Fibroblast of pulmonary artery (primary cell): ENCODE results near the gene ZFP36L1.

ENCODE experiments used
- DNase-seq: peaks from one replicate; pipeline ENCODE4 v3.0.0-alpha.2; 2010; ENCODE audit warnings: low read depth
- H3K4me3 ChIP-seq: replicated peaks from 2 replicates; pipeline ENCODE4 v1.5.1; 2011; ENCODE audit warnings: low read depth, mild to moderate bottlenecking, control low read depth, low read length, moderate library complexity
- TF ChIP-seq, protein P1 (sequence below): IDR thresholded peaks from 2 replicates; pipeline ENCODE4 v1.5.1; 2011; ENCODE audit warnings: mild to moderate bottlenecking, control low read depth, low read length, inconsistent platforms; ENCODE audit errors: missing control alignments

The ZFP36L1 gene

DNA sequence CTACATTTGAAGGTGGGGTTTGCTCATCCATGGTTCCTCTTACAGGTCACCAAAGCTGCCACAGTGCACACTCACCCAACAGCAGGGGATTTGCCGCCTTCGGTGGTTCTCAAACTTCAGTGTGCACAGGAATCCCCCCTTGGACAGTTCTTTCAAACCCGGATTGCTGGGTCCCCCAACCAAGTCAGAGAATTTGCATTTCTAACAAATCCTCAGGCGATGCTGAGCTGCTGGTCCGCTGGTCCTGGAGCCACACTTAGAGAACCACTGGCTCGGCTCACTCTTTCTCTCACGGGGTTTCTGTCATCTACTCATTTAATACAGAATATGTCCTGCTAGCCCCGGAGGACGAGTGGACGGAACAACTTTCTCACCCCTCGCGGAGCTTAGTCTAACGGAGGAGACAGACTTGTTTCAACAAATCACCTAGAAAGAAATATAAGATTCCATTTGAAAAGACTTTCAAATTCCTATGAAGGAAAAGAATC lies 24.1 kb upstream of the ZFP36L1 start:
- peak overlapping the region; percentile 24 for H3K4me3 ChIP-seq
- TF ChIP-seq, protein P1, sequence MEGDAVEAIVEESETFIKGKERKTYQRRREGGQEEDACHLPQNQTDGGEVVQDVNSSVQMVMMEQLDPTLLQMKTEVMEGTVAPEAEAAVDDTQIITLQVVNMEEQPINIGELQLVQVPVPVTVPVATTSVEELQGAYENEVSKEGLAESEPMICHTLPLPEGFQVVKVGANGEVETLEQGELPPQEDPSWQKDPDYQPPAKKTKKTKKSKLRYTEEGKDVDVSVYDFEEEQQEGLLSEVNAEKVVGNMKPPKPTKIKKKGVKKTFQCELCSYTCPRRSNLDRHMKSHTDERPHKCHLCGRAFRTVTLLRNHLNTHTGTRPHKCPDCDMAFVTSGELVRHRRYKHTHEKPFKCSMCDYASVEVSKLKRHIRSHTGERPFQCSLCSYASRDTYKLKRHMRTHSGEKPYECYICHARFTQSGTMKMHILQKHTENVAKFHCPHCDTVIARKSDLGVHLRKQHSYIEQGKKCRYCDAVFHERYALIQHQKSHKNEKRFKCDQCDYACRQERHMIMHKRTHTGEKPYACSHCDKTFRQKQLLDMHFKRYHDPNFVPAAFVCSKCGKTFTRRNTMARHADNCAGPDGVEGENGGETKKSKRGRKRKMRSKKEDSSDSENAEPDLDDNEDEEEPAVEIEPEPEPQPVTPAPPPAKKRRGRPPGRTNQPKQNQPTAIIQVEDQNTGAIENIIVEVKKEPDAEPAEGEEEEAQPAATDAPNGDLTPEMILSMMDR, result no peak
- no peak for DNase-seq

DNA sequence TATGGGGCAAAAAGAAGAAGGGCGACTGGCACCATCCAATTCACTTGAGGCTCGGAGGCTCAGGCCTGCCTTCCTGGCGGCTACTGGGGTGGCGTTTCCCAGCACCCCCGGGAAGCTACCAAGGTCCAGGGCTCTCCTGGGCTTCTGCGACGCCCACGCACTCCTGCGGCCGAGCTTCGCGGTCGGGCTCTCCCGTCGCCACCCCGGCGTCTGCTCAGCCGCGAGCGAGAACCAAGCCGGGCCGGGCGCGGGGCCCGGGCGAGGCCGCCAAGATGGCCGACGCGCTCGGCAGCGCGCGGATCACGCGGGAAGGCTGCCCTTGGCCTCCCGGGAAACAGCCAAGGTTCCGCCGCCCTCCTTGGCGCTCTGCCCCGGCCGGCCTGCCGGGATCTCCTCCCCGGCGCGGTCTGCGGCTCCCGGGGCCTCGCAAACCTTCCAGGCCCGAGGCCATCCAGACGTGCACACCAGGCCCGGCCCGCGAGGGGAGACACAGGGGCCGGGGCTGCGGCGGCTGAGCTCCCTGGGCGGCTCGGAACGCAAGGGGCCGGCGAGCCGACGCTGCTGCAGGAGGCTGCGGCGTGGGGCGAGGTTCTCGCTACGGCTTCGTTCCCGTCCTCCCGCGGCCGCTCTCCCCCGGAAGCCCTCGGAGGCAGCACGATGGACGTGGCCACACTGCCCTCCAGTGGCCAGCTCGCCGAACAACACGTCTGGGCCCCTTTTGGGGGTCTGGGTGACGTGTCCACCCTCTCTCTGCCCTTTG lies 23.5 kb upstream of the ZFP36L1 start:
- TF ChIP-seq, protein P1, result peak; percentile 79
- peak; percentile 93 for DNase-seq
- H3K4me3 ChIP-seq, result peak overlapping the region; percentile 31

- H3K4me3 ChIP-seq, result peak overlapping the region; percentile 24
- TF ChIP-seq, protein P1, result no peak
- no peak for DNase-seq
These were observed 22.7 kb upstream of the ZFP36L1 start for GRCh38 chr14:68815298-68816182.

GRCh38 chr14:68814539-68815297 lies 21.9 kb upstream of the ZFP36L1 start:
- DNase-seq, result peak; percentile 53
- peak overlapping the region; percentile 20 for H3K4me3 ChIP-seq
- TF ChIP-seq, protein P1, result no peak

- peak overlapping the region; percentile 20 for H3K4me3 ChIP-seq
- TF ChIP-seq, protein P1, result no peak
- no peak for DNase-seq
These were observed 21.3 kb upstream of the ZFP36L1 start for GRCh38 chr14:68814238-68814538.

GRCh38 chr14:68813318-68813838 lies 20.5 kb upstream of the ZFP36L1 start:
- no peak for DNase-seq
- TF ChIP-seq, protein P1, result no peak
- H3K4me3 ChIP-seq, result no peak overlapping the region
